Vagina (tissue), 2 donors: Measurements from ENCODE around the gene SLIT2.

ENCODE experiments used
- POLR2A ChIP-seq, 2 donors: fragments of 450-650 bp; IDR thresholded peaks; one replicate each; pipeline ENCODE4 v1.6.1; 2017; ENCODE audit warnings: antibody characterized with exemption in 2 of 2, mild to moderate bottlenecking in 2 of 2, moderate library complexity in 2 of 2
- TF ChIP-seq, protein P1 (sequence below), 3 experiments: fragments of 450-650 bp in 2 of 3; fragments of 200-600 bp in 1 of 3; sonication (generic) in 1 of 3; IDR thresholded peaks; one replicate each; pipeline ENCODE4 v1.5.1; 2017 to 2019; ENCODE audit warnings: antibody characterized with exemption in 3 of 3, mild to moderate bottlenecking in 2 of 3, moderate library complexity in 2 of 3

- TF ChIP-seq, protein P1, sequence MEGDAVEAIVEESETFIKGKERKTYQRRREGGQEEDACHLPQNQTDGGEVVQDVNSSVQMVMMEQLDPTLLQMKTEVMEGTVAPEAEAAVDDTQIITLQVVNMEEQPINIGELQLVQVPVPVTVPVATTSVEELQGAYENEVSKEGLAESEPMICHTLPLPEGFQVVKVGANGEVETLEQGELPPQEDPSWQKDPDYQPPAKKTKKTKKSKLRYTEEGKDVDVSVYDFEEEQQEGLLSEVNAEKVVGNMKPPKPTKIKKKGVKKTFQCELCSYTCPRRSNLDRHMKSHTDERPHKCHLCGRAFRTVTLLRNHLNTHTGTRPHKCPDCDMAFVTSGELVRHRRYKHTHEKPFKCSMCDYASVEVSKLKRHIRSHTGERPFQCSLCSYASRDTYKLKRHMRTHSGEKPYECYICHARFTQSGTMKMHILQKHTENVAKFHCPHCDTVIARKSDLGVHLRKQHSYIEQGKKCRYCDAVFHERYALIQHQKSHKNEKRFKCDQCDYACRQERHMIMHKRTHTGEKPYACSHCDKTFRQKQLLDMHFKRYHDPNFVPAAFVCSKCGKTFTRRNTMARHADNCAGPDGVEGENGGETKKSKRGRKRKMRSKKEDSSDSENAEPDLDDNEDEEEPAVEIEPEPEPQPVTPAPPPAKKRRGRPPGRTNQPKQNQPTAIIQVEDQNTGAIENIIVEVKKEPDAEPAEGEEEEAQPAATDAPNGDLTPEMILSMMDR (IDR thresholded peaks at IDR 0.05), result no peak
- no peak for TF ChIP-seq POLR2A (IDR thresholded peaks at IDR 0.05)
Measured at GRCh38 chr4:20278195-20278594, 26.5 kb downstream of the SLIT2 start.
